ENCODE measurements around the gene COP1.

GRCh38 chr1:176178316-176178715, 28.8 kb downstream of the COP1 start:
- TF ChIP-seq PATZ1 (CRISPR knock-in tag; IDR thresholded peaks at IDR 0.05; ENCODE audit: borderline replicate concordance) = no peak
- no peak for TF ChIP-seq RARB (CRISPR knock-in tag; IDR thresholded peaks at IDR 0.05)
- TF ChIP-seq ZFP30 (CRISPR knock-in tag; IDR thresholded peaks at IDR 0.05) = no peak
- TF ChIP-seq CSDC2 (CRISPR knock-in tag; IDR thresholded peaks at IDR 0.05) = no peak
- TF ChIP-seq CREB5 (CRISPR knock-in tag; IDR thresholded peaks at IDR 0.05; ENCODE audit: low read depth) = no peak
- TF ChIP-seq TOX (CRISPR knock-in tag; IDR thresholded peaks at IDR 0.05; ENCODE audit: borderline replicate concordance) = no peak
- no peak for TF ChIP-seq ZC3H10 (CRISPR knock-in tag; IDR thresholded peaks at IDR 0.05)
- TF ChIP-seq POU6F1 (CRISPR knock-in tag; IDR thresholded peaks at IDR 0.05; ENCODE audit: borderline replicate concordance, low read depth) = no peak
- no peak for TF ChIP-seq TSHZ2 (CRISPR knock-in tag; IDR thresholded peaks at IDR 0.05)
- TF ChIP-seq BACH2 (CRISPR knock-in tag; IDR thresholded peaks at IDR 0.05; ENCODE audit: borderline replicate concordance) = no peak
- no peak for TF ChIP-seq ARNTL (CRISPR knock-in tag; IDR thresholded peaks at IDR 0.05; ENCODE audit: borderline replicate concordance, low read depth)
- no peak for TF ChIP-seq ZNF8 (CRISPR knock-in tag; IDR thresholded peaks at IDR 0.05)
- no peak for TF ChIP-seq ESRRG (CRISPR knock-in tag; IDR thresholded peaks at IDR 0.05)
- no peak for TF ChIP-seq CSRNP3 (CRISPR knock-in tag; IDR thresholded peaks at IDR 0.05)

Measured in SK-N-SH treated with all-trans-retinoic acid at 6 μM for 48 hours (cell line).